HG02588 (cell line): ENCODE results near the gene CTIF.

Experiments
- ATAC-seq: cut with Tn5 transposase; IDR thresholded peaks from one replicate; pipeline ENCODE4 v1.9.1; 2021; ENCODE audit warnings: mild to moderate bottlenecking, moderate library complexity; ENCODE audit not compliant: unreplicated experiment

Gene CTIF

DNA sequence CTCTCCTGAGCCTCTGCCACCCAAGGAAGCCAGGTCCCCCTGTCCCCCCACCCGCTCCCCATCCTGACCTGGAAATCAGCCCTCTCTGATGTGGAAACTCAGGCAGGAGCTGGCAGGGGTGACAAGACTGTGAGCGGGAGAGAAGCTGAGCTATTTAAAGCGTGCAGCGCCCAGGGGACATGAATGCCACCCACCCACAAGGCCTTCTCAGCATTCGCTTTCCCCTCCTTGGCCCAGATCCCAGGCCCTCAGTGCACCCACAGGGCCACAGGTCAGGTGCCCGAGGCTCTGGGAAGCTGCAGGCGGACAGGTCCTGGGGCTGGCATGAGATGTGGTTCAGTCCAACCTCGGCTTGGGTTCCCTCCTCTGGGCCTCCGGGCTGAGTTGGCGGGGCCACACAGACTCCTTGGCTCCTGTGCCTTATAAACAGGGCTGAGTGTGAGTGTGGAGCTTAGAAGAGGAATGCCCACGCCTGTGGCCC lies 243.6 kb downstream of the CTIF start:
- ATAC-seq = no peak

DNA sequence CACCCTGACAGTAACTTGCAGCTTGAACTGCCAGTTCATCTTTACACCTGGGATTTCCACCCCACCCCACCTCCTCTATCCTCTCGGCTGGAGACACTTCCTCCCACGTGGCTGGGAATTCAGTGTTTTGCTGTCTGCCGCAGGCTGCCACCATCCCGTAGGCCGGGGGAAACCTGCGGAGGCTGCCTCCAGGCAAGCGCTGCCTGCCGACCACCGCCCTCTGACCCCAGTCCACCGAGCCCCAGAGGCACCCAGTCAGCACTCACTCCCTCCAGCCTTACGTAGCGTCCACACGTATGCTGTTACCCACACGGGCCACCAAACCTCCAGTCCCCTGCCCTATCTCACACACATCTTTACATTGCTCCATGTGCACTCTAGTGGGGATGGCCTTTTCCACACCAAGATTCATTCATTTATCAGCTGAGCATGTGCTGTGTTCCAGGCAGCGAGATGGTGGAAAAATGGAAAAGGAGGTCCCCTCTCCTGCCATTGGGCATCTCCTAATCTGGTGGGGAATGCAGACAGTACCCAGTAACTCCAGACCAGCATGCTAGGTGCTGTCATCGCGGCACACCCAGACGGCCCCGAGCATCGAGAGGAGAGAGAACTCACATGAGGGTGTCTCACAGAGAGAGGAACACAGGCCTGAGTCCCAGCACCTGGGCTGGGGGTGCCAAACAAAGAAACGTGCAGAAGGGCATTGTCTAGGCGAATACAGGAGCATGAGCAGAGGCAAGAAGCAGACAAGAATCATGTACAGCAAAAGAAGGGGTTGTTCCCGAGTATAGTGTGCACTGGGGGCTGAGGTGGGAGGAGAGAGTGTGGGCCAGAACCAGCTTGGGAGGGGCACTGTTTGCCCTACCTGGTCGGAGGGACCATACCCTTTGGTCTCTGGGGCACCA lies 245.0 kb downstream of the CTIF start:
- ATAC-seq = no peak

DNA sequence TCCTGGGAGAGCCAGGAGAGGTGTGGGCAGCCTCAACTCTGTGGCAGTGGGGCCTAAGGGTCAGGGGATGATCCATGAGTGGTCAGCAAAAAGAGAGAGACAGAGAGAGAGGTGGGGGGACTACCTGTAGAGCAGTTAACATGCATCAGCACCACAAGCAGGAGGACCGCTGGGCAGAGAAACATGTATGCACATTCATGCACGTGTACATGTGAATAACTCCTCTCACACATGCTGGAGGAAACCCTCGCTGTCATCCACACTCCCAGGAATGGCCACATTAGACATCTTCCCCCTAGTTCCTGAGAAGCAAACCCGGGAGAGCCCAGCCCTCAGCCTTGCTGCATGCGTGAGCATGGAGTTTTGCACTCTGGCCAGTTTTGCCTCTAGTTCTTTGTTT lies 245.8 kb downstream of the CTIF start:
- ATAC-seq = peak; percentile 26

DNA sequence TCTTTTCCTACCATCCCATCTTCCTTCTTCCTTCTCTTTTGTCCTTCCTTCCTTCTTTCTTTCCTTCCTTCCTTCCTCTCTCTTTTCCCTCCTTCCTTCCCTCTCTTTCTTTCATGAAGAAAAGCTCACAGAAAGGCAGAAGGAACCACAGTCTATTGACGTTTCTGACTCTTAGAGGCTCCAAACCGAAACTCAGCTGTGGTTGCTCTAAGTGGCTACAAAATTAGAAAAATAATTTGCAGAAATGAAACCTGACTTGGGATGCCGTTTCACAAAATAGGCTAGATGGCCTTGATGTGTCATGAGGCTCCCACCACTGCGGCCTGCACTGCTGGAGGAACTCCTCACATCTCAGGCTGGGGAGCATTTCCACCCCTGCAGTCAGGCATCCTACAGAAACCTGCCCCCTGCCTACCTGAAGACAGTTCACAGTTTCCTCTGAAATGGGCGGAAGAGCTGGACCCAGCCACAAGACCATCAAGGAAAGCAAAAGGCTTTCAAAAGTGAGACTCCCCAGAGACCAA lies 246.3 kb downstream of the CTIF start:
- ATAC-seq = peak; percentile 83

DNA sequence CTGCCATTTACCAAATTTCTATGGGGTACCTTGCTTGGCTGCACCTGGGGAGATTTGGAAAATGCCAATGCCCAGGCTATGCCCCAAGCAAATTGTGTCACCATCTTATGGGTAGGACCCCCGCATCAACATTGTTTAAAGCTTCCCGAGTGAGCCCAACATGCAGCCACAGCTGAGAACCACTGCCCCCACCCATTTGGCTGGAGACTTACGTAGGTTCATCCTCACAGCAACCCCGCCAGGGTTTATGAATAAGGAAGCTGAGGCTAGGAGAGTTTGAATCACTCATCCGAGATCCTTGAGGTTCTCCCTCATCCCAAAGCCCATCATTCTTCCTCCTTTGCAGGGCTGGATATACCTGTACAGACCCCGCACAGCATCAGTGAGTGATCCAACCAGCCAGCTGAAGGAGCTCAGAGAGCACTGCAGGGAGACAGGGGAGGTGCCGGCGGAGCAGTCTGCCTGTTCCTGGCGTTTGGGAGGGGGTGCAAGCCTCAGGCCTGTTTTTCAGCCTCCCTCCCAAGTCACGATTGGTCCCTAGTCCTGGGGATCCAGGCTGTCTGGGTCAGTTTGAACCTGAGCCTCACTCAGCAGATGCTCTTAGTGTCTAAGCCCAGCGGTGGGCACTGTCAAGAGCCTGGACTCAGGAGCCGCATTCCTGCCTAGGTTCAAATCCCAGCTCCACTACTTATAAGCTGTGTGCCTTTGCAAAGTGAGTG lies 247.1 kb downstream of the CTIF start:
- ATAC-seq = no peak

DNA sequence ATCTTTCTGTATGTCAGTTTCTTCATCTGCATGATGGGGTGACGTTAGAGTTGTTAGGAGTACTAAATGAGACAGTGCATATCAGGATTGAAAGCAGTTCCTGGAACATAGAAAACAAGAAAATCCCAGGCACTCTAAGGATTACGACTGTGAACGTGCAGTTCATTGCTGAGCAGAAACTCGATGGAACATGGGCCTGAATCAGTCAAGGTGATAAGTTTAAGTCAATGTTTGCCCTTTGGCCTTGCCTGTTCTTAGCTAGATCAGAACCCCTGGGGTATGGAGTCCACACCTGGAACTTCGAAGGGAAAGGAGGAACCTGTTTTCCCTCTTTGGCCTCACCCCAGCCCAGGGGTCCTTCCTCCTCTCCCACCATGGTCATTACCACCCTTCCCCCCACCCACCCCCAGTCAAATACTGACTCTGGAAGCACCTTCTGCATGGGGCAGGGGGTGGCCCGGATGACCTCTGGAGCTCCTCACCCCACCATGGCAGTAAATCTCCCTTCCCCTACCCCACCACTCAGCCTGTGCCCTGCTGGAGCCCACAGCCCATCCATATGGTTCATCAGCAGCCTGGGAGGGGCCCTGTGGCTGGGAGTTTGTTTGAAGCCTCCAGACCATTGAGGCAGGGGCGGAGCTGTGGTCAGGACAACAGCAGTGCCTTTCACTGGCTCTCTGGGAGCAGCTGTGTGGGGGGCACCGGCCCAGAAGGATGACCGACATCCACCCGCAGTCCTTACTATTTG lies 247.8 kb downstream of the CTIF start:
- no peak for ATAC-seq

DNA sequence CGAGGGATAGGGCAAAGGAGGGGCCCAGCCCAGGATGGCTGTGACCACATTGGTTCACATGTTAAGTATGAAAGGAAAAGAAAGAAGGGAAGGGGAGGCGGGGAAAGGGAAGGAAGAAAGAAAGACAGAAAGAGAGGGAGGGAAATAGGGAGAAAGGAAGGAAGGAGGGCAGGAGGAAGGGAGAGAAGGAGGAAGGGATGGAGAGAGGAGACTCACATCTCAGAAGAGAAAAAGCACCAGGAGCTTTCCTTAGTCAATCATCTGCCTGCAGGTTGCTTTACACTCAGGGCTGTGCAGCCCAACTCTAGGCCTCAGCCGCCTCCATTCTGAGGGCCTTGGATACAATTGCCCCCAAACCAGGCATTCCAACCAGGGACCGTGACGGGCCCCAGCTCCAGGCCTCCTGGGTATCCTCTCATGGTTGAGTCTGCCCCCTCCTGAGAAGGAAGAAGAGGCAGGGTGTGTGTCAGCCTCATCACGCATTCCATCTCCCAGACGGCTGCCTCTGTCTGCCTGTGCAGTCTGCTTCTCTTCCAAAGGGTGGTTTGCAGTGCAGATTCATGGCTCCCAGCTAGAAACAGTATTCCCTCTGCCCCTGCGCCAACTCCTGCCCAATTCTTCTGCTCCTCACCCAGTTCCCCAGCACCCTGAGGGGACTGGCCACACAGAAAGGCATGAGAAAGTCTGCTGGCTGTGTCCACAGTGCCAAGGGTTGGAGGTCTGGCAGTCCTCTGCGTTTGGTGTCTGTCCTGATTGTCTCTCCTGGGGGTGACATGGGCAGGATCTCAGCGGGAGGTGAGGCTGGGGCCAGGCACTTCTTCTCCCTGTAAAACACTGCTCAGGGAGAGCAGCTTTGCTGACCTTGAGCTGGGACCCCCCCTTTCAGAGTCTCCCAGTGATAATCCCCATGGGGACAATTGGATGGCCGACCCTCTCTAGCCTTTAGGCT lies 248.6 kb downstream of the CTIF start:
- ATAC-seq = no peak

DNA sequence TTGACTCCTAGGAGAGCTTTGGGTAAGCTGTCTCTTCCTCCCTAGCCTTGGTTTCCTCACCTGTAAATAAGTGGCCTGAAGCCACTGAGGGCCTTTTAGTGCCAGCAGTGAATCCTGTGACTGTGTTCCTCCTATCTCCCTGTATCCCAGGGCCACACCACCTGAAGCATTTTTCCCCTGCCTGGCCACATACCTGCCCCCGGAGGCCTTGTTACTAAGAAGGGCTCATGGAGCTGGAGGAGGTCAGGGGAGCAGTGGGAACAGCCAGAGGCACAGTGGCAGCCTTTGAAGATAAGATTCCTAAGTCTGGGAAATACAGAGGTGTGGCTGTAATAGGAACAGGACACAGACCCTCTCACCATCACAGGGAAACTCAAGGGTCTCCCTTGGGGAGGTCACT lies 249.5 kb downstream of the CTIF start:
- no peak for ATAC-seq

DNA sequence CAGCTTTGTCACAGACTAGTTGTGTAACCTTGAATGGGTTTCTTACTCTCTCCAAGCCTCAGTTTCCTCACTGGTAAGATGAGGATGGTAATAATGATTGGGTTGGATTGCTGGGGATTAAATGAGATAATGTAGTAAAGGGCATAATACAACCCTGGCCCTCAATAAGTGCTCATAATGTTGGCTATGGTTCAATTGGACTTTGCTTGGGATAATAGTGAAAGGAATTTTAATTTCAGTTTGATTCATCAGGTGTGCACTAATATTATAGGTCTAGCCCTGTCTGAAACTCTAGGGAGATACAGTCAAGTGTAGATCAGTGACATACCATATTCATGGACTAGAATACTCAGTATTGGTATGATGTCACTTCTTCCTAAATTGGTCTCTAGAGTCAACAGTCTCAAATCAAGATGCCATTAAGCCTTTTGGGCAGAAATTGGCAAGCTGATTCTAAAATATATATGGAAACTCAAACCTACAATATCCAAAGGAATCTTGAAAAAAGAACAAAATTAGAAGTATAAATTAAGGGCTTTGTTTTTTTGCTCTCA lies 250.5 kb downstream of the CTIF start:
- ATAC-seq = no peak

DNA sequence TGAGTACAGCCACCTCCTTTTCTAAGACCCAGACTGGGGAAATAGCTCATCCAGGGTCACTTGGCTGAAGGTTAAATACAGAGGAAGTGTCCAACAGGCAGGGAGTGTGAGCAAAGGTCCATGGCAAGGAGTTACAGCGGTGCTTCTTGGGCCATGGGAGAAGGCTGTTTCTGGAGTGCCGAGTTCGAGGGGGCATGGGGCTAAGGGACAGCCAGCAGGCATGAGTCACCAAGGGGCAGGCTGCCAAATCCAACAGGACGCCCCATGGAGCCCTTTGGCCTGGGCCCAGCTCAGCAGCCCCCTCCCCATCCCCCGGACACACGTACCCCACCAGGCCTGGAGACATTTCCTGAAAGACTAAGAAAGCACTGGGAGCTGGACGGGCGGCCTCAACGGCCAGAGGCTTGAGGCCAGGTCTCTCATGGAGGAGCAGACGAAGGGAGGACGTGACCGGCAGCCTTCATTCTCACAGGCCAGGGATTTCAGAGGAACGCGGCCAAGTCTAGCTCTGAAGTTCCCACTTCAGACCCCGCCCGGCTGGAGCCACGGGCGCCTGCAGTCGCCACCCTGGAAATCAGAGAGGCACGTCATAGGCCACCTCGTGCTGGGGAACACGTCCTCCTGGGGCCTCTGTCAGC lies 251.5 kb downstream of the CTIF start:
- ATAC-seq = no peak

DNA sequence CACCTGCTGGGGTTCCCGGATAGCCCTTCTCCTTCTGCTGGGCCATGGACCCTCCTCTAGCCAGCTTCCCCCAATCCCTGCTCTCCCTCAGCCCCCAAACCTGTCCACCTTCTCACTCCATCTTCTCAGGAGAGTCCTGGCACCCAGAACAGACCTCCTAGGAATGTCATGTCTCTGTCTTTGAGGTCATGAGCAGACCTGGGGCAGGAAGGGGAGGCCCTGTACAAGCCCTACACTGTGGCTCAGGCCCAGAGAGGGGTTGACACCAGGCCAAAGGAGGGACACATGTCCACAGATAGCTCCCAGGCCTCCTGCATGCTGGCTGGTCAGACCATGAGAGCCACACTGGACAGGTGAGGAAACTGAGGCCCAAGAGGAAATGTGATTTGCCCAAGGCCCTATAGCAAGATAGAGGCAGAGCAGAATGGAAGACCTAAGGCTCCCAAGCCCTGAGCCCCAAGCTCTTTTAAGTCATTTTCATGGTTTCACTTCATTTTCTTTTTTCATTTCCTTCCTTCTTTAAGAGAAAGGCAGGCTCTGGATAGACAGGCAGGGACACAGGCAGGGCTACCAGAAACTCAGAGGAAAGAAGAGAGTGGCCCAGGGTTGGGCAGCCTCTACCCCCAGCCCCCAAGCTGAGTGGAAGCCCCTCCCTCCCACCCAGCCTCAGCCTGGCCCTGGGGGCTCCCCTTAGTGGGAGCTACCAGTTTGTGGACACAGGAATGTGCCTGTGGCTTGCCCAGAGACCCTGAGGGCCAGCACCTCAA lies 252.2 kb downstream of the CTIF start:
- ATAC-seq = no peak

DNA sequence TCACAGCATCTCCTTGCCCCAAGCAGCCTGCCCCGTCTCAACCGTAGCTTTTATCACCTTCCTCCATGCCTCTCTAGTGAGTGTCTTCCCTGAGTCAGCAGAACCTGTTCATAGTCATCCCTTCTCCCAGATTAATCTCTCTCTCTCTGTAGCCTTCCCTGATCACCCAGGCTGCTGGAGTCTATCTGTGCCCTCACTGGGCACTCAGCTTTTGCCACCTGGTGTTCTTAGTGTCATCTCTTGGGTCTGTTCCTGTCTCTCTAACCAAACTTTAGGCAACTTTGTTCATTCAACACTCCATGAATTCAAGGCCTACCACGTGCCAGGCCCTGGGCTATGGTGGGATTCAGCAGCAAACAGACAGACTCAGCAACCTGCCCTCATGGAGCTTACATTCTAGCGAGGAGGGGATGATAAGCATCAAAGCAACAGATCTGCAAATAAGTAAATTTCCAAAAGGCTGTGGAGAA lies 252.8 kb downstream of the CTIF start:
- no peak for ATAC-seq

DNA sequence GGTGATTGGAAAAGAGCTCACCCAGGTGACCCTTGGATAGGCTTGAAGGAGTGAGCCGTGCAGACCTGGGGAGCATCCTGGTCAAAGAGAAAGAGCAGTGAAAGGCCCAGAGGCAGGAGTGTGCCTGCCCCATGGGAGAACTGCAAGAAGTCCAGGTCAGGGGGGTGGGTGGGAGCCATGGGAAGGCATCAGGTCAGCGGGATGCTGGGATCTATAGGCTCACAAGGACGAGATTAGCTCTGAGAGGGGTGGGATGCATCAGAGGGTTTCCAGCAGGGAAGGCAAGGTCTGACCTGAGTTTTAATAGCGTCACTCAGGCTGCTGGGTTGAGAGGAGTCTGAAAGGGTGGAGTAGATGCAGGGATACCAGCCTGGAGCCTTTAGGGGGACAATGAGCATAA lies 253.3 kb downstream of the CTIF start:
- ATAC-seq = no peak

DNA sequence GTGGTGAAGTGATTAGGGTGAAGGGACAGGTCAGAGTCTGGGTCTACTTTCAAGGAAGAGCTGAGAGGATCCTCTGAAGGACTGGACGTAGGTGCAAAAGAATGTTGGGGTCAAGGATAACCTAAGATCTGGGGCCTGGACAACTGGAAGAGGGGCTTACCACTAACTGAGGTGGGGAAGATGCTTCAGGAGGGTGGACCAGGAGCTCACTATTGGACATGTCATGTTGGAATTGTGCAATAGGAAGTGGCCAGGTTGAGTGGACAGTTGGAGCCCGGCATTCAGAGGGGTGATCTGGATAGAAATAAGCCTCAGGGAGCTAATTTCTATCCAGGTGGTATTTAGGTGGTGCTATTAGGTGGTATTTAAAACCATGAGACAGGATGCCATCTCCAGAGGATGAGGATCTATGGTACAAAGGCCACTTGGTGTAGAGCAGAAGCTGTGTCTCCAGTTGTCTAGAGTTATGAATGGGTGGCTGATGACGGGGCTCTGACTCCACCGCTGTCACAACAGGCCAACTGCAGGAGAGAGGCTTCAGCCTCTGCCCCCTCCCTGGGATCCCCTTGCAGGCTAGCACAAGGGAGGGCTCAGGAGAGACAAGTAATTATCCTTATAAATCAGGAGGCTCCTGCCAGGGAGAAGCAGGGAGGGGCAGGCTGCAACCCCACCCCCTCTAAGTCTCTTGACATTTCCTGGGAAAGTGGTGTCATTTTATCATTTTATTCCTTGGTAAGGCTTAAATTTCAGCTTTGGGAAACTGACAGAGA lies 254.0 kb downstream of the CTIF start:
- no peak for ATAC-seq

DNA sequence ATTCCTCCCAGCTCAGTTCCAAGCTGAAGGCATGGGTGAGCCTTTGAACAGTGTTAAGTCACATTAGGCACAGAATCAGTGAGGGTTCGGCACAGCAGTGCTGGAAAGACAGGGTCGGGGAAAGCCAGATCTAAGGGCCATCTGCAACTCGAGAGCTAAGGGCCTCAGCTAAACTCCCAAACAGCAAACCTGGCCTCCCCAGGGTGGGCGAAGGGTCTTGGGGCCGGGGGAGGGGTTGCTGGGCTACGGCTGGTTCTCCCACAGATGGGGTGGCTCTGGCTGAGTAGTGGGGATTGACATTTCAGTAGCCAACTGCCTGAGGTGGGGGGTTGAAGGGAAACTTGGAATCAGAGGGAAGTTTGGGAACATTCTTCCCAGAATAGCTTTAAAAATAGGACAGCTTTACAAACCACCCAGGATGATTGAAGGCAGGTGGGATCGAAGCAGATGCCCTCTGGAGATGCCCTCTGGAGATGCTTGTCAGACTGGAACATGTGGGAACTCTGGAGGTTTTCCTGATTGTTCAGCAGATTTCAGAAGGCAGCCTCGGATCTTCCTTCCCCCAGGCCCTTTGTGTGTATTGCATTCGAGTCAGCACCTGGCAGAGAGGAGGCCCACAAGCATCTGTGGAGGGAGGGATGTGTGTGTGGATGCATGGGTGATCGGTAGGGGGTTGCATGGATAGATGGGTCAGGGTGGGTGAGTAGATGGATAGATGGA lies 255.6 kb downstream of the CTIF start:
- no peak for ATAC-seq

DNA sequence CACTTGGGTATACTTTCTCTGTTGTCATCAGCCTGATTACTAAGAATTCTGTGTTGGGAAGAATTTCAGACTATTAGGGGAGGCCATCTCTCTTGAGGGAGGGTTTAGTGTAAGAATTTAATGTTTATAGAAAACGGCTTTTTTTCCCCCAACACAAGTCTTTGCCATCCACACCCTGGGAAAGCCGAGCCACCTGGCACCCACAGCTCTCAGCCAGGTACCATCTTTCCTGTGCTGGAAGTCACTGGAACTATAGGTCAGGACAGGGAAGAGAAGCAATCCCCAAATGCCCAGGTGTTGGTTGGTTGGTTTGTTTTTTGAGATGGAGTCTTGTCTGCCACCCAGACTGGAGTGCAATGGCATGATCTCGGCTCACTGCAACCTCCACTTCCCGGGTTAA lies 256.9 kb downstream of the CTIF start:
- no peak for ATAC-seq
